SKM-1 (cell line): Measurements from ENCODE around the gene TMEM47.

ENCODE experiments used
- DNase-seq: peaks from one replicate; lab custom pipeline; 2025; ENCODE audit not compliant: unreplicated experiment; lab: John Stamatoyannopoulos, UW

TMEM47 gene

DNA sequence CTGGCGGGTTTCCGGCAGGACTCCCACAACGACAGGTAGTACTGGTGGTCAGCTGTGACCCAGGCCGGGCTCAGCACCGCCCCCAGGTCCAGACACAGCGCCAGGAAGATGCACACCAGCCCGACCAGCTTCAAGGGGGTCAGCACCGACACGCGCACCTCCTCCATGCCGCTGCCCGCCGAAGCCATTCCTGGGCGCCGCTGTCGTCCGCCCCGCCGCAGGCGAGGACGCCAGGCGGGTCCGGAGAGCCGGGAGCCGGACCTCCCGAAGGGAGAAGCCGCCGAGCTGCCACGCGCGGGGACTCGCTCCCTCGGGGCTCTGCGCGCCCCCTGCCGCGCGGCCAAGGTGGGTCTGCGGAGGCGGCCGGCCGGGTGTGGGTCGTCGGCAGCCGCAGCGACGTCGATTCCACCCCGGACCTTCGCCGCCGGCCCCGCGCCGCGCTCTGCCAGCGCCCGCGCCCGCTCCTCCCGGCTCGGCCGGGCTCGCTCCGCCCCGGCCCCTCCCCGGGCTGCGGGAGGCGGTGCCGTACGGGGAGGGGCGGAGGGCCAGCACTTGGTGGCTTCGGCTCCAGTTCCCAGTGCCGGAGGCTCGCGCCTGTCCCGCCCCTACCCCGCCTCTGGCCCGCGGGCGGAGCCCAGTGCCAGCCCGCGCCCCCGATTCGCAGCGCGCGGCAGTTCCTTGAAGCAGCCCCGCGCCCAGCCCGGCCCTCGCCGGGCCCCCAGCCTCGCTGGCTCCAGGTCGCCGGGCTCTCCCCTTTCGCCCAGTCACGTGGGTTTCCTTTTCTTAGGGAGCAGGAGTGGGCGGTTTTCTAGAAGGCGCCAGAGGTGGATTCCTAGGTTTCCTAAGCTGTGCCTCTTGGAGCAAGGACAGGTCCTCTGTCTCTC lies at the start of gene TMEM47:
Gene TMEM47, minus strand, starts transcription at position 444 of the 884 bp plus-strand sequence. Its CDS starts 256 bp downstream, at position 188.
- no peak for DNase-seq

GRCh38 chrX:34687095-34687494 lies 30.0 kb upstream of the TMEM47 start:
- no peak for DNase-seq

DNA sequence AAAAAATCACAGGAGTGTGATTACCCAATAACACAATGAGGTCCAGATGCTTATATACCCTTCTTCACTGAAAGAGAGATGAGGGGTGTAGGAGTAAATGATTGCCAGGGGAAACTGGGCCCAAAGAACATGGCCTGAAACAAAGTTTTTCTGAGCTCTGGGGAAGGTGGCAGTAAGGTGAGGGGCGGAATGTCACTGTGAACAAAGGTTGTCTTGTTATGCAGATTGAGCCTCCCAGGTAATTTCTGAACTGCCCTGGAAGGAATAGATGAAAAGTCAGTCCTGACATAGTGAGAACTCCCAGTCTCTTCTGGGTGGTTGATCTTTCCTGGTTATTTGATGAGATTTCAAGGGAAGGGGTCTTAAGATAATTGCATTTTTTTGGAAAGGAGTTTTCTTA lies 2.5 kb upstream of the TMEM47 start:
- DNase-seq, result no peak

GRCh38 chrX:34658326-34658725 lies 1.2 kb upstream of the TMEM47 start:
- DNase-seq, result no peak

- no peak for DNase-seq
Observed at GRCh38 chrX:34657726-34658070, 613 bp upstream of the TMEM47 start.

GRCh38 chrX:34656467-34656841 lies 631 bp downstream of the TMEM47 start:
- no peak for DNase-seq

DNA sequence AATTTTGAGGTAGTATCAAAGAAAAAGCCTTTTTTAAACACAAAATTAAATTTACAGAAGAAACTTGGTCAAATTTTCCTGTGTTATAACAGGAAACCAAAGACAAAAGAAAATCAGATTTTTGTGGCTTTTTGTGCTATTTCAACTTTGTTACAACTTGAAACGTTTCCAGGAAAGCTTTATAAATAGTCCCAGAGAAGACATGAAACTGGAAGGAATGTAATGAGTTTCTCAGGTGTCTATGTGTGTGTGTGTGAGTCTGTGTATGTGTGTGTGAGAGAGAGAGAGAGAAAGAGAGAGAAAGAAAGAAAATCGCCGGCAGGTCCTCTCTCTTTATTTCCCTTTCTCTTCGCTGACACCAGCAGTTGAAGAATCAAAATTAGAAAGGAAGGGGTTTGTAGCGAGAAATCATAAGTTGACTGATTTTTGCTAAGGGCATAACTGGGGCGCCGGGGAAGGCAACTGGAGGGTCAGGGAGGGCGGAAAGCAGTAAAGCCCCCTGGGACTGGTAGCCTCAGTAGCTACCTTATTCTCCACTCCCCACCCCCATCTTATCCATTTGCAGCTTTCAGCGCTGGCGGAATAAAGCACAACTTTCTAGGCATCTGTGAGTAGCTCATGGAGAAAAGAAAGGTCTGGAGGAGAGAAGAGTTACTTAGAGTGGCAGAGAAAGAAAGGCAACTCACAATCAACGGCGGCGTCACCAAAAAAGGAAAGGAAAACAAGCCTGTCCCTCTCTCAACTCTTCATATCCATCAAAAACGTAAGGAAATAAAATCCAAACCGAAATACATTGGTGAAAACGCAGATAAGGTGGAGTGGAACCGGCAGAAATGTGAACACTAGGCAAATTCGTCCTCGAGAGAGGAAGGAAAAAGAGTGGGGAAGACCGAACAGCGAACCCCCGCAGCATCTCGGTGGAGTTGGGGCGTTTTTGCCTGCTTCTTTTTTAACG lies 1.3 kb downstream of the TMEM47 start:
- no peak for DNase-seq

DNA sequence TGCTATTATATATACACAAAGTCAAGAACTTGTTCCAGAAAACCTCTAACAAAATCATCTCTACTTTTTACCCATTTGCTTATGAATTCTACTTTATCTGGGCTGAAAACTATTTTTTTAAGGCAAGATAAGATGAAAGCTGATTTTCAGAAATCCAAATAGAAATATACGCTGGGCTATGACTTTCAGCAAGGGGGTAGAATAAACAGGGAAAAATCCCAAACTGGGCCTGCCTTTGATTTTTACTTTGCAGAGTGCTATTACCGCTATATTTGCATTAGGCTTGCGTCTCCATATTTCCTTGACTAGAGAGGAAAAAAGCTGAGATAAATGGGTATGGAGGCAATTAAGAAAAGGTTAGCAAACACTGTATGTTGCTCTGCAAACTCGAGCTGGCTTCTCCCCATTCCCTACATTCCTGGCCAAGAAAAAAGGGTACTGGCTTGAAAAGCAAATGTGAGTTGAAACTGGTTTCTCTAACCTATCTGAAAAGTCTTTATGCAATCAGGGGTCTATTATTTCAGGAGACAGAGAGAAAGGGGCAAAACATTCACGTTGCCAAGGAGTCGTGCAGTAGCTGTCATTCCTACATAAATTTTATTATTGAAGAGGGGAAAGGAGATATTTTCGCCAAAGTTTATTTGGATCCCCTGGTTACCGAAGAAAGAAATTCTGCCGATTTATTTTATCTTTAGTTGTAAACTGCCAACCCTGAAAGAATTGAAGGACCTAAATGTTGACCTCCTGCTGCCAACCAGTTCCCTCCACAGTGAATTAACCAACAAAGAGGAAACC lies 2.2 kb downstream of the TMEM47 start:
- DNase-seq, result no peak

- no peak for DNase-seq
Observed at GRCh38 chrX:34653811-34654210, 3.3 kb downstream of the TMEM47 start.

GRCh38 chrX:34642849-34643248 lies 14.2 kb downstream of the TMEM47 start:
- DNase-seq, result no peak

DNA sequence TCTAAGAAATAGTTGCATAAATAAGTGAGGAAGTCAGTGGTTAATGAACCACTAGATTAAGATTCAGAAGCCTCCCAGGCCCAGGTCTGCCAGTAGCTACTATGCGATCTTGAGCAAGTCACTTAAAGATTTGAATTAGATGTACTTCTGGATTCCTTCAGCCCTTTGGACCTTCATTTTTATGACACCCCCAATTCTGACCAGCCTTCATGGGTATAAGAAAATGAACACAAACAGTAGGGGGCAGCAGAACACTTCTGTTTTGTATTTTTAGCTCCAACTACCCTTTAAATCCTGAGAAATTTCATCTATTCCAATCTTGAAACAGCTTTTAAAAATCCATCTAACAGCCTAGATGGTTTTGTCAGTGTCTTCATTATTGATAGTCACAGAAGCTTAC lies 19.0 kb downstream of the TMEM47 start:
- DNase-seq, result peak; percentile 0

GRCh38 chrX:34634349-34634748 lies 22.7 kb downstream of the TMEM47 start:
- no peak for DNase-seq

DNA sequence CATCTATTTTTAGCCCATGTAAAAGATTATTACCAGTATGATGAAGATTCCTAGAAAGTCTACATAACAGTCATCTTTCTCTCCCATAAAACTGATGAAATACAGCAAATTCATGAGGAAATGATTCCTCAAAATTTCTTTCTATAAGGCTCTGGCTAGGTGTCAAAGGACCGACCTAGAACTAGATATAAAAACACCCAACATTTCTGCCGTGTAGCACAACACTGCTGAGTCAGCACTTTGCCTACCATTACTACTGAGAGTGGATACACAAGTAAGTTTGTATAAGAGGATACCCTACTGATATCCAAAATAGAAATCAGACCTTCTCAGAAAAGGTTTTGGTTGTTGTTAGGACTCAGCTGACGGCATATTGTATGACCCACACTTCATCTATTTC lies 24.7 kb downstream of the TMEM47 start:
- no peak for DNase-seq

GRCh38 chrX:34631479-34632220 lies 25.4 kb downstream of the TMEM47 start:
- no peak for DNase-seq

- DNase-seq, result no peak
Observed at GRCh38 chrX:34629572-34629971, 27.5 kb downstream of the TMEM47 start.

DNA sequence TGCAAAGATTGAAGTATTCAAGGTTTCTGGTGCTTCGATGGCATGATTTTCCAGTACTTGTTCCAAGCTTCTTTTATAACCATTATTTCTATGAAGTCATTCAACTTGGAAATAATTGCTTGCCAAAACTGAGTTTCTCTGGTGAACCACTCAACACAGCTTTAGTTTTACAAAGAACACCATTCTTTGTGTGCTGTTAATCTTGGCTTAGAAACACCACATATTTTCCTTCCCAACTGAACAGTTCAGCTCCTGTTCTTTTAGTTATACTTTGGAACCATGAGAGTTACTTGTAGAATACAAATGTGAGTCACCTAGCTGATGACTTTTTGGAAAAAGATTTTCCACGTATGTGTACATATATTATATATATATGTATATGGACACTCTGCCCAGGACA lies 32.7 kb downstream of the TMEM47 start:
- DNase-seq, result no peak

DNA sequence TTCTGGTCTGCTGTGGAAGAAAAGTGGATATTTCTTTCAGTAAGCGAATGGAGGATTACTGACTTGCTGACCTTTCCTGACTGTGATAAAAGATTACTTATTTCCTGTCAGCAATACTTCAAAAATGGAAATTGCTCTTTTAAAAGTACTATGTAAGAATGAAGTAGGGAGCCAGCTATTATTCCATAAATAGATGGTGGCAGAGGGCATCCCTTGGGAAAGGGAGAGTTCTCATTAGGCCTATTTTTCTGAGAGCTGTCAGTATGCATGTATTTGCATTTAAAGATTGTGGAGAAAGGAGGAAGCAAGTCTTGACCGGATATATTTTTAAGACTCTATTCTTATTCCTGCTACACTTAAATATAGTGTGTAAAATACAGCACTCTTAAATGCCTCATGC lies 37.2 kb downstream of the TMEM47 start:
- no peak for DNase-seq

DNA sequence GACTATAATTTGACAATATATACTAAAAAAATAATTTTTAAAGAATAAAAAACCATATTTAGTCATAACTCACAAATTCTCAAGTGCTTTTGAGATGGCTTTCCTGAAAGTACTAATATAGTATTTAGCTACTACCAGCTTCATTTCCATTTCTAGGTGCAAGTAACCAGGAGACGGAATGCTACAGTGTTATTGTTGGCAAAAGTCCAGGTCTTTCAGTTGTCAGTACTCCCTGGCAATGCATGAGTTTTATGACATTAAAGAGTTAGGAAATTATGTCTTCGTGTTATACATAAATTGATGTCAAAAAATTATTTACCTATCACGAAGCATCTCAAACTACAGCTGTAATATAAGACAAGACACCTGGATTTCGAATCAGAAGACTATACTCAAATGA lies 45.0 kb downstream of the TMEM47 start:
- DNase-seq, result no peak

DNA sequence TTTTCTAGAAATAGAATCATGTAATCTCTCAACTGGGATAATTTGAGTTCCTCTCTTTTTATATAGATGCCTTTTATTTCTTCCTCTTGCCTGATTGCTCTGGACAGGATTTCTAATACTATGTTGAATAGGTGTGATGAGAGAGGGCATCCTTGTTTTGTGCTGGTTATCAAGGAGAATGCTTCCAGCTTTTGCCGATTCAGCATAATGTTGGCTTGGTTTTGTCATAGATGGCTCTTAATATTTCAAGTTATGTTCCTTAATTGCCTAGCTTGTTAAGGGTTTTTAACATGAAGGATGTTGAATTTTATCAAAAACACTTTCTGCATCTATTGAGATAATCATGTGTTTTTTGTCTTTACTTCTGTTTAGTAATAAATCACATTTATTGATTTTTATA lies 58.7 kb downstream of the TMEM47 start:
- no peak for DNase-seq

- no peak for DNase-seq
Observed at GRCh38 chrX:34586936-34587335, 70.1 kb downstream of the TMEM47 start.
